Neural progenitor cell (in vitro differentiated cells): ENCODE data around the gene OCA2. TPM values are rescaled to one million over a fixed set of nuclear protein-coding genes. Genes with fewer than 3 reads are reported as not detected.

Experiments
- DNase-seq: peaks from one replicate; pipeline ENCODE4 v3.0.0-alpha.2; 2016; ENCODE audit warnings: low spot score
- H2AFZ ChIP-seq: fragments of 200-600 bp; sonication (generic); replicated peaks from 2 replicates; pipeline ENCODE4 v1.6.1; 2016; ENCODE audit warnings: antibody characterized with exemption
- H3F3A ChIP-seq: fragments of 200-600 bp; sonication (generic); 2 replicates; pipeline ENCODE4 v1.6.1; 2016; ENCODE audit warnings: antibody characterized with exemption, low read depth
- H3K27ac ChIP-seq: fragments of 200-600 bp; sonication (generic); 2 replicates; pipeline ENCODE4 v1.5.1; 2016; ENCODE audit warnings: mild to moderate bottlenecking
- H3K27me3 ChIP-seq: fragments of 200-600 bp; sonication (generic); 2 replicates; pipeline ENCODE4 v1.6.1; 2016; ENCODE audit warnings: mild to moderate bottlenecking, moderate library complexity
- H3K36me3 ChIP-seq: fragments of 200-600 bp; sonication (generic); 2 replicates; pipeline ENCODE4 v1.5.1; 2016
- H3K4me1 ChIP-seq: fragments of 200-600 bp; sonication (generic); 2 replicates; pipeline ENCODE4 v1.6.1; 2016; ENCODE audit warnings: mixed run types
- H3K4me2 ChIP-seq: fragments of 200-600 bp; sonication (generic); 2 replicates; pipeline ENCODE4 v1.6.1; 2016
- H3K4me3 ChIP-seq: fragments of 200-600 bp; sonication (generic); 2 replicates; pipeline ENCODE4 v1.5.1; 2016
- H3K79me2 ChIP-seq: fragments of 200-600 bp; sonication (generic); 2 replicates; pipeline ENCODE4 v1.6.1; 2016; ENCODE audit warnings: low read depth
- H3K9ac ChIP-seq: fragments of 200-600 bp; sonication (generic); 2 replicates; pipeline ENCODE4 v1.6.1; 2016
- H3K9me3 ChIP-seq: fragments of 200-600 bp; sonication (generic); 2 replicates; pipeline ENCODE4 v1.5.1; 2016; ENCODE audit warnings: low read depth
- H4K20me1 ChIP-seq: fragments of 200-600 bp; sonication (generic); 2 replicates; pipeline ENCODE4 v1.6.1; 2016; ENCODE audit warnings: low read depth
- H3K27ac Mint-ChIP-seq: 3 replicates; pipeline ENCODE4 v1.8.0; 2021; ENCODE audit warnings: mixed read lengths
- H3K27me3 Mint-ChIP-seq: 2 replicates; pipeline ENCODE4 v1.8.0; 2022; ENCODE audit warnings: low read depth, mild to moderate bottlenecking, inconsistent platforms, moderate library complexity, mixed read lengths; ENCODE audit not compliant: insufficient read depth
- H3K36me3 Mint-ChIP-seq: 3 replicates; pipeline ENCODE4 v1.8.0; 2021; ENCODE audit warnings: mixed read lengths
- H3K4me1 Mint-ChIP-seq: 3 replicates; pipeline ENCODE4 v1.8.0; 2021; ENCODE audit warnings: mixed read lengths
- H3K4me3 Mint-ChIP-seq: 3 replicates; pipeline ENCODE4 v1.8.0; 2021; ENCODE audit warnings: mild to moderate bottlenecking, moderate library complexity, mixed read lengths
- H3K9me3 Mint-ChIP-seq: 3 replicates; pipeline ENCODE4 v1.8.0; 2020; ENCODE audit warnings: mixed read lengths
- EZH2 ChIP-seq: fragments of 200-600 bp; sonication (generic); IDR thresholded peaks from 2 replicates; pipeline ENCODE4 v1.6.1; 2017; ENCODE audit warnings: antibody characterized with exemption, mild to moderate bottlenecking, moderate library complexity
- EZH2phosphoT487 ChIP-seq: fragments of 200-600 bp; sonication (generic); IDR thresholded peaks from 2 replicates; pipeline ENCODE4 v1.6.1; 2017; ENCODE audit warnings: antibody characterized with exemption
- total RNA-seq: library from RNA; depleted of rRNA; stranded (reverse); fragments of >200 nt; gene quantifications from 2 replicates; pipeline ENCODE4 v1.2.3, GENCODE V29; 2015; ENCODE audit warnings: low replicate concordance
- TF ChIP-seq, protein P1 (sequence below): fragments of 200-600 bp; sonication (generic); IDR thresholded peaks from 2 replicates; pipeline ENCODE4 v1.5.1; 2017; ENCODE audit warnings: antibody characterized with exemption, mild to moderate bottlenecking

OCA2 gene
- total RNA-seq, 1 donor from 2014 or later = 1.0 TPM

GRCh38 chr15:28131400-28131799, 32.3 kb upstream of the OCA2 start:
- Mint-ChIP-seq H3K27me3 (peaks cover 4% of the 10 kb centered on the region), H3K36me3 (peaks cover 34% of the 10 kb centered on the region), H3K4me1 (no peaks in the 10 kb centered on the region), H3K4me3 (no peak overlapping the region), H3K9me3 (no peaks in the 10 kb centered on the region), H3K27ac (no peak overlapping the region)
- no peak overlapping the region for H2AFZ ChIP-seq
- H4K20me1 ChIP-seq = no peaks in the 10 kb centered on the region
- no peak overlapping the region for H3K9ac ChIP-seq
- no peaks in the 10 kb centered on the region for H3K4me1 ChIP-seq
- H3F3A ChIP-seq = peaks cover 5% of the 10 kb centered on the region
- H3K36me3 ChIP-seq = peaks cover 3% of the 10 kb centered on the region
- H3K4me3 ChIP-seq = no peak overlapping the region
- TF ChIP-seq, protein P1, sequence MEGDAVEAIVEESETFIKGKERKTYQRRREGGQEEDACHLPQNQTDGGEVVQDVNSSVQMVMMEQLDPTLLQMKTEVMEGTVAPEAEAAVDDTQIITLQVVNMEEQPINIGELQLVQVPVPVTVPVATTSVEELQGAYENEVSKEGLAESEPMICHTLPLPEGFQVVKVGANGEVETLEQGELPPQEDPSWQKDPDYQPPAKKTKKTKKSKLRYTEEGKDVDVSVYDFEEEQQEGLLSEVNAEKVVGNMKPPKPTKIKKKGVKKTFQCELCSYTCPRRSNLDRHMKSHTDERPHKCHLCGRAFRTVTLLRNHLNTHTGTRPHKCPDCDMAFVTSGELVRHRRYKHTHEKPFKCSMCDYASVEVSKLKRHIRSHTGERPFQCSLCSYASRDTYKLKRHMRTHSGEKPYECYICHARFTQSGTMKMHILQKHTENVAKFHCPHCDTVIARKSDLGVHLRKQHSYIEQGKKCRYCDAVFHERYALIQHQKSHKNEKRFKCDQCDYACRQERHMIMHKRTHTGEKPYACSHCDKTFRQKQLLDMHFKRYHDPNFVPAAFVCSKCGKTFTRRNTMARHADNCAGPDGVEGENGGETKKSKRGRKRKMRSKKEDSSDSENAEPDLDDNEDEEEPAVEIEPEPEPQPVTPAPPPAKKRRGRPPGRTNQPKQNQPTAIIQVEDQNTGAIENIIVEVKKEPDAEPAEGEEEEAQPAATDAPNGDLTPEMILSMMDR = no peak
- TF ChIP-seq EZH2phosphoT487 (no peak), EZH2 (no peak)
- no peak overlapping the region for H3K27ac ChIP-seq
- no peaks in the 10 kb centered on the region for H3K79me2 ChIP-seq
- DNase-seq = no peak
- H3K9me3 ChIP-seq = no peaks in the 10 kb centered on the region
- H3K4me2 ChIP-seq = no peak overlapping the region
- no peaks in the 10 kb centered on the region for H3K27me3 ChIP-seq

GRCh38 chr15:28130651-28131050, 31.5 kb upstream of the OCA2 start:
- H3K27me3 Mint-ChIP-seq = peaks cover 4% of the 10 kb centered on the region
- Histone ChIP-seq H3K4me2 (no peak overlapping the region), H3K36me3 (peaks cover 3% of the 10 kb centered on the region), H3K27me3 (no peaks in the 10 kb centered on the region), H3K9me3 (no peaks in the 10 kb centered on the region), H3F3A (peaks cover 8% of the 10 kb centered on the region), H3K79me2 (no peaks in the 10 kb centered on the region), H4K20me1 (no peaks in the 10 kb centered on the region), H3K4me3 (no peak overlapping the region), H3K27ac (no peak overlapping the region), H3K4me1 (no peaks in the 10 kb centered on the region), H2AFZ (no peak overlapping the region), H3K9ac (no peak overlapping the region)
- no peak overlapping the region for H3K4me3 Mint-ChIP-seq
- H3K4me1 Mint-ChIP-seq = no peaks in the 10 kb centered on the region
- TF ChIP-seq EZH2 (no peak), EZH2phosphoT487 (no peak)
- TF ChIP-seq, protein P1 = no peak
- no peak overlapping the region for H3K27ac Mint-ChIP-seq
- H3K36me3 Mint-ChIP-seq = peaks cover 34% of the 10 kb centered on the region
- DNase-seq = no peak
- no peaks in the 10 kb centered on the region for H3K9me3 Mint-ChIP-seq

GRCh38 chr15:28129231-28129848, 30.2 kb upstream of the OCA2 start:
- Histone ChIP-seq H3K4me3 (no peak overlapping the region), H3K27me3 (no peaks in the 10 kb centered on the region), H3K27ac (no peak overlapping the region), H3K36me3 (peaks cover 3% of the 10 kb centered on the region), H3K4me1 (no peaks in the 10 kb centered on the region), H3K79me2 (no peaks in the 10 kb centered on the region), H3F3A (peaks cover 8% of the 10 kb centered on the region), H3K9ac (no peak overlapping the region), H2AFZ (no peak overlapping the region), H3K9me3 (no peaks in the 10 kb centered on the region), H3K4me2 (no peak overlapping the region), H4K20me1 (no peaks in the 10 kb centered on the region)
- H3K27me3 Mint-ChIP-seq = peaks cover 4% of the 10 kb centered on the region
- TF ChIP-seq, protein P1 = no peak
- TF ChIP-seq EZH2 (no peak), EZH2phosphoT487 (no peak)
- no peak overlapping the region for H3K4me3 Mint-ChIP-seq
- no peak for DNase-seq
- no peaks in the 10 kb centered on the region for H3K9me3 Mint-ChIP-seq
- no peak overlapping the region for H3K27ac Mint-ChIP-seq
- H3K36me3 Mint-ChIP-seq = peaks cover 31% of the 10 kb centered on the region
- H3K4me1 Mint-ChIP-seq = no peaks in the 10 kb centered on the region
